Measurements from ENCODE around the gene IPO13. TPM values are rescaled to one million over a fixed set of nuclear protein-coding genes. Genes with fewer than 3 reads are reported as not detected.
A peak's percentile ranks its signal among the peaks of the same experiment; 100 is the strongest.

IPO13 gene
- total RNA-seq, 1 donor from 2014 or later: 39.2 TPM

DNA sequence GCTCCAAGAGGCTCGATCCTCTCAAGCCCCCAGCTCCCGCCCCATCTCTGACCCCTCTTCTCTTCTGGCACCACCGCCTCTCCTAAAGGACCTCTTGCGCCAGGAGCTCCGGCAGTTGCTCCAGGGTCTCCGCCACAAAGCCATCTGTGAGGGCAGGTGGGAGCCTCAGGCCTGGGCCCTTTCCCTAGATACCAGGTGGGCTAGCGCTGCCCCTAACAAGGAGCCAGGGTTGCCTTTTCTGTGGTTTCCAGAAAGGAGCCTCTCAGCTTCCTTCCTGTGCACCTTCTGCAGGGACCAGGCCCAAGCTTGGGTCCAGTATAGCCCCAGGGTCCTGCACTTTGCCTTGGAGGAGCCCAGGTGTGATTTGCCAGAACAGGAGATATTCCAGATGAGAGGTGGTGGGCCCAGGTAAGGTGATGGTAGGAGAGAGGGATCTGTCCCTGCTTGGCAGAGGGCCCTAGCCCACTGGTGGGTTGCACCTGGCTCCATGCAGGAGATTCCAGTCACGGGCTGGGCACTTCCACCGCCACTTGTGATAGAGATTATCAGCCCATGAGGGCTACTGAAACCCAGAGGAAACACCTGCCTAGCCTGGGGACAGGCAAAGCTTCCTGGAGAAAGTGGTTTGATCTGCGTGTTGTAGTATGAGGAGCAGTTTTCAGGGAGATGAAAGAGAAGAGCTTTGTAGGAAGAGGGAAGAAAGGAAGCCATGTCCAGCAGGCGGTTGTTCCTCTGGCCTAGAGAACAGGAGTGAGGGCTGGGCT, 45.7 kb downstream of the IPO13 start:
- no peak for DNase-seq (ENCODE audit: low spot score)
- Mint-ChIP-seq H3K27ac (ENCODE audit: unreplicated experiment) (peak overlapping the region; percentile 88), H3K9me3 (ENCODE audit: low read depth) (no peaks in the 10 kb centered on the region), H3K36me3 (ENCODE audit: low read depth) (no peaks in the 10 kb centered on the region), H3K27me3 (ENCODE audit: low read depth) (no peaks in the 10 kb centered on the region), H3K4me1 (ENCODE audit: low read depth) (peaks cover 25% of the 10 kb centered on the region), H3K4me3 (ENCODE audit: unreplicated experiment) (peak overlapping the region; percentile 85)
- TF ChIP-seq, protein P1, sequence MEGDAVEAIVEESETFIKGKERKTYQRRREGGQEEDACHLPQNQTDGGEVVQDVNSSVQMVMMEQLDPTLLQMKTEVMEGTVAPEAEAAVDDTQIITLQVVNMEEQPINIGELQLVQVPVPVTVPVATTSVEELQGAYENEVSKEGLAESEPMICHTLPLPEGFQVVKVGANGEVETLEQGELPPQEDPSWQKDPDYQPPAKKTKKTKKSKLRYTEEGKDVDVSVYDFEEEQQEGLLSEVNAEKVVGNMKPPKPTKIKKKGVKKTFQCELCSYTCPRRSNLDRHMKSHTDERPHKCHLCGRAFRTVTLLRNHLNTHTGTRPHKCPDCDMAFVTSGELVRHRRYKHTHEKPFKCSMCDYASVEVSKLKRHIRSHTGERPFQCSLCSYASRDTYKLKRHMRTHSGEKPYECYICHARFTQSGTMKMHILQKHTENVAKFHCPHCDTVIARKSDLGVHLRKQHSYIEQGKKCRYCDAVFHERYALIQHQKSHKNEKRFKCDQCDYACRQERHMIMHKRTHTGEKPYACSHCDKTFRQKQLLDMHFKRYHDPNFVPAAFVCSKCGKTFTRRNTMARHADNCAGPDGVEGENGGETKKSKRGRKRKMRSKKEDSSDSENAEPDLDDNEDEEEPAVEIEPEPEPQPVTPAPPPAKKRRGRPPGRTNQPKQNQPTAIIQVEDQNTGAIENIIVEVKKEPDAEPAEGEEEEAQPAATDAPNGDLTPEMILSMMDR (IDR thresholded peaks at IDR 0.05): no peak

DNA sequence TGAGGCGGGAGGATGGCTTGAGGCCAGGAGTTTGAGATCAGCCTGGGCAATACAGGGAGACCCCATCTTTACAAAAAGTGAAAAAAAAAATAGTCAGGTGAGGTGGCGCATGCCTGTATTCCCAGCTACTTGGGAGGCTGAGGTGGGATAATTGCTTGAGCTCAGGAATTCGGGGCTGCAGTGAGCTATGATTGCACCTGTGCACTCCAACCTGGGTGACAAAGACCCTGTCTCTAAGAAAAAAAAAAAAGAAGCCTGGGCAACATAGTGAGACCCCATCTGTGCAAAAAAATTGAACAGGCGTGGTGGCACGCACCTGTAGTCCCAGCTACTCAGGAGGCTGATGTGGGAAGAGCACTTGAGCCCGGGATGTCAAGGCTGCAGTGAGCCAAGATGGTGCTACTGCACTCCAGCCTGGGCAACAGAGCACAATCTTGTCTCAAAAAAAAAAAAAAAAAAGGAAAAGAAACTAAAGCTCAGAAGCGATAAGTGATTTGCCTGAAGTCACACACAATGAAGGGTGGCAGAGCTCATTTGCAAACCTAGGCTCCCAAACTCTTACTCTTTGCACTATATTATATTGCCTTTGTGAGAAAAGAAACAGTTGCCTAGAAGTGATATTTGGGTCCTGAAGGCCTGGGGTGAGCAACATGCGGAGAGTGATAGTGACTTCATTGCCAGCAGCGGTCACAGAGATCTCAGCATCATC, 46.6 kb downstream of the IPO13 start:
- Mint-ChIP-seq H3K27me3 (ENCODE audit: low read depth) (no peaks in the 10 kb centered on the region), H3K4me1 (ENCODE audit: low read depth) (peaks cover 25% of the 10 kb centered on the region), H3K27ac (ENCODE audit: unreplicated experiment) (no peak overlapping the region), H3K4me3 (ENCODE audit: unreplicated experiment) (no peak overlapping the region), H3K9me3 (ENCODE audit: low read depth) (no peaks in the 10 kb centered on the region), H3K36me3 (ENCODE audit: low read depth) (no peaks in the 10 kb centered on the region)
- TF ChIP-seq, protein P1 (IDR thresholded peaks at IDR 0.05): no peak
- DNase-seq (ENCODE audit: low spot score): no peak

DNA sequence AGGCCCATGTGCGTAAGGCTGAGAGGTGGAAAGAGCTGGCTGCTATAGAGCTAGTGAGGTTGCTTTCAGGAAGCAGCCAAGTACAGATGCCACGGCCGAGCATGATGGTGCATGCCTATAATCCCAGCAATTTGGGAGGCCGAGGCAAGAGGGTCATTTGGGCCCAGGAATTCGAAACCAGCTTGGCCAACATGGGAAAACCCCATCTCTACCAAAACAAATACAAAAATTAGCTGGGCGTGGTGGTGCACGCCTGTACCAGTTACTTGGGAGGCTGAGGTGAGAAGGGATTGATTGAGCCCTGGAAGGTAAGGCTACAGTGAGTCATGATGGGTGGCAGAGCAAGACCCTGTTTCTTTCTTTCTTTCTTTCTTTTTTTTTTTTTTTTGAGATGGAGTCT, 47.3 kb downstream of the IPO13 start:
- H3K4me3 Mint-ChIP-seq (ENCODE audit: unreplicated experiment): no peak overlapping the region
- TF ChIP-seq, protein P1 (IDR thresholded peaks at IDR 0.05): no peak

DNA sequence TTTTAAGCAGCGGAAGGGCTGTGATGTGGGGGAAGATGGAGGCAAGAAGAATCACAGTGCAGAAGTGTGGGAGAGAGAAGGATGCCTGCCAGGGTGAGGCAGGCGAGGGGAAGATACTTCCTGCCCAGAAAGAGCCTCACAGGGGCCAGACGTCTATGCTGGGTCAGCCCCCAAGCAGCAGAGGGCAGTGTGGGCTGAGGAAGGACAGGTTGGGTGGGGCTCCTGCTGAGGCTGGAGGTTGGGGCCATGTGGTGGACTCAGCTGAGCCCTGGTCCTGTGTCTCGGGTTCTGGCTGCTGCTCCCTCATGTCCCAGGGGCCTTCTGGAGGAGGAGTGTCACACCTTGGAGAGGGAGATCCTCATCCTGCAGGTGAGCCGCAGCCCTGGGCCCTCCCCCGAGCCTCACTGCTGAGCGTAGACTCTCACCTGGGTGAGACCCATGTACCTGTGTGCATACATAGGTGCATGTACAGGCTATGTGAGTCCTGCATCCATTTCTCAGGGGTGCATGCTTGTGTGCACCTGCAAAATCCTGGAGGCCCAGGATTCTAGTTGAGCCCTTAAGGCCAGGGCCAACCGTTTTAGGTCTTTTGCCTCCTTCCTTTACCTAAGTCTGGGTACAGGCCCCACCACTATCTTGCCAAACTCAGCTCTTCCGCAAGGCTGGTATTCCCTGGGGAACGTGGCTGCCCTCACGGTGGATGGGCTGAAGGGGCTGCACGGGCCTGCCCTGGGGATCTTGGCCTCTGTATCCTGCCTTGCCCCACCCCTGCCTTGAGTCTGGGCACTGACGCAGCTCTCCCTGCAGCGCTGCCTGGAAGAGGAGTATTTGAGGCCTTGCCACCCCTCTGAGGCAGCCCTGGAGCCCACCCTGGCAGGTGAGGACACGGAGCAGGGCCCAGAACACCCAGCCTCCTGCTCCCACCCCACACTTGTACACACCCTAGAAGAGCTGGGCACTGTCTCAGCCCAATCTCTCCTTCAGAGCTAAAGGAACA, 48.3 kb downstream of the IPO13 start:
- no peaks in the 10 kb centered on the region for H3K27me3 Mint-ChIP-seq (ENCODE audit: low read depth)
- no peaks in the 10 kb centered on the region for H3K9me3 Mint-ChIP-seq (ENCODE audit: low read depth)
- TF ChIP-seq, protein P1 (IDR thresholded peaks at IDR 0.05): peak; percentile 57
- no peak overlapping the region for H3K4me3 Mint-ChIP-seq (ENCODE audit: unreplicated experiment)
- H3K4me1 Mint-ChIP-seq (ENCODE audit: low read depth): peaks cover 25% of the 10 kb centered on the region
- no peak for DNase-seq (ENCODE audit: low spot score)
- no peak overlapping the region for H3K27ac Mint-ChIP-seq (ENCODE audit: unreplicated experiment)
- peaks cover 3% of the 10 kb centered on the region for H3K36me3 Mint-ChIP-seq (ENCODE audit: low read depth)

More for the DNA sequence above, 47.3 kb downstream of the IPO13 start:
- Mint-ChIP-seq H3K9me3 (ENCODE audit: low read depth) (no peaks in the 10 kb centered on the region), H3K4me1 (ENCODE audit: low read depth) (peaks cover 25% of the 10 kb centered on the region), H3K27ac (ENCODE audit: unreplicated experiment) (no peak overlapping the region), H3K36me3 (ENCODE audit: low read depth) (no peaks in the 10 kb centered on the region), H3K27me3 (ENCODE audit: low read depth) (no peaks in the 10 kb centered on the region)
- DNase-seq (ENCODE audit: low spot score): no peak

All from chondrocyte (in vitro differentiated cells).